KMS-11 (cell line): ENCODE data around the gene SMAD7.
A peak's percentile ranks its signal among the peaks of the same experiment; 100 is the strongest.

ENCODE experiments used
- H2AFZ ChIP-seq: fragments of 200-600 bp; sonication (generic); 2 replicates; pipeline ENCODE4 v1.6.1; 2016; ENCODE audit warnings: antibody characterized with exemption, mixed run types, low read depth
- H3K27ac ChIP-seq: fragments of 200-600 bp; sonication (generic); 2 replicates; pipeline ENCODE4 v1.6.1; 2016; ENCODE audit warnings: mild to moderate bottlenecking, mixed run types
- H3K27me3 ChIP-seq: fragments of 200-600 bp; sonication (generic); 2 replicates; pipeline ENCODE4 v1.6.1; 2017; ENCODE audit warnings: mild to moderate bottlenecking, low read depth, mixed run types, moderate library complexity; ENCODE audit not compliant: insufficient read depth
- H3K36me3 ChIP-seq: fragments of 200-600 bp; sonication (generic); 2 replicates; pipeline ENCODE4 v1.6.1; 2017; ENCODE audit warnings: mild to moderate bottlenecking, mixed run types; ENCODE audit not compliant: insufficient read depth
- H3K4me1 ChIP-seq: fragments of 200-600 bp; sonication (generic); 2 replicates; pipeline ENCODE4 v1.6.1; 2016; ENCODE audit warnings: mild to moderate bottlenecking, low read depth, mixed run types; ENCODE audit not compliant: poor library complexity, severe bottlenecking
- H3K4me2 ChIP-seq: fragments of 200-600 bp; sonication (generic); 2 replicates; pipeline ENCODE4 v1.7.0; 2016; ENCODE audit warnings: mild to moderate bottlenecking, mixed run types
- H3K4me3 ChIP-seq: fragments of 200-600 bp; sonication (generic); IDR thresholded peaks from 2 replicates; pipeline ENCODE4 v1.6.1; 2017; ENCODE audit warnings: low read depth, low read length, mixed read lengths; ENCODE audit not compliant: insufficient read depth
- H3K79me2 ChIP-seq: fragments of 200-600 bp; sonication (generic); 2 replicates; pipeline ENCODE4 v1.6.1; 2016; ENCODE audit warnings: low read depth, mixed run types; ENCODE audit not compliant: insufficient read depth
- H3K9ac ChIP-seq: fragments of 200-600 bp; sonication (generic); 2 replicates; pipeline ENCODE4 v1.6.1; 2016; ENCODE audit warnings: mild to moderate bottlenecking, mixed run types
- H4K20me1 ChIP-seq: fragments of 200-600 bp; sonication (generic); 2 replicates; pipeline ENCODE4 v1.6.1; 2016; ENCODE audit warnings: mild to moderate bottlenecking, mixed run types; ENCODE audit not compliant: insufficient read depth
- CTCF ChIP-seq: fragments of 200-600 bp; sonication (generic); conservative IDR thresholded peaks from 2 replicates; pipeline ENCODE4 v1.6.1; 2017; ENCODE audit warnings: low read depth, mild to moderate bottlenecking, antibody characterized with exemption, low read length, moderate library complexity, mixed read lengths

SMAD7 gene

GRCh38 chr18:48896326-48896874 is 54.4 kb downstream of the SMAD7 start:
- H3K9ac ChIP-seq, result no peak overlapping the region
- H3K4me3 ChIP-seq, result no peak overlapping the region
- H2AFZ ChIP-seq, result no peak overlapping the region; the same call in 1 of the 2 replicates
- no peaks in the 10 kb centered on the region for H4K20me1 ChIP-seq
- no peaks in the 10 kb centered on the region for H3K36me3 ChIP-seq
- H3K79me2 ChIP-seq, result no peaks in the 10 kb centered on the region
- no peak overlapping the region for H3K27ac ChIP-seq
- H3K27me3 ChIP-seq, result no peaks in the 10 kb centered on the region
- peaks cover 16% of the 10 kb centered on the region for H3K4me1 ChIP-seq
- H3K4me2 ChIP-seq, result peak overlapping the region; percentile 18; the same call in 1 of the 2 replicates
- no peak for TF ChIP-seq CTCF

- H3K4me2 ChIP-seq, result no peak overlapping the region
- no peaks in the 10 kb centered on the region for H3K36me3 ChIP-seq
- no peak for TF ChIP-seq CTCF
- H3K27me3 ChIP-seq, result no peaks in the 10 kb centered on the region
- H3K27ac ChIP-seq, result no peak overlapping the region
- H3K79me2 ChIP-seq, result no peaks in the 10 kb centered on the region
- peaks cover 23% of the 10 kb centered on the region for H3K4me1 ChIP-seq
- no peaks in the 10 kb centered on the region for H4K20me1 ChIP-seq
- no peak overlapping the region for H2AFZ ChIP-seq
- no peak overlapping the region for H3K9ac ChIP-seq
- no peak overlapping the region for H3K4me3 ChIP-seq
Measured at GRCh38 chr18:48894799-48895346, 55.9 kb downstream of the SMAD7 start.

- Histone ChIP-seq H3K4me3 (no peak overlapping the region), H3K27ac (no peak overlapping the region), H3K79me2 (no peaks in the 10 kb centered on the region), H3K4me1 (peaks cover 23% of the 10 kb centered on the region), H2AFZ (no peak overlapping the region), H4K20me1 (no peaks in the 10 kb centered on the region), H3K36me3 (no peaks in the 10 kb centered on the region), H3K9ac (no peak overlapping the region), H3K27me3 (no peaks in the 10 kb centered on the region), H3K4me2 (no peak overlapping the region)
- TF ChIP-seq CTCF, result no peak
Measured at GRCh38 chr18:48893608-48894600, 56.9 kb downstream of the SMAD7 start.

- no peak for TF ChIP-seq CTCF
- Histone ChIP-seq H3K9ac (no peak overlapping the region), H3K27ac (no peak overlapping the region), H3K4me2 (no peak overlapping the region), H3K79me2 (no peaks in the 10 kb centered on the region), H3K27me3 (no peaks in the 10 kb centered on the region), H3K4me3 (no peak overlapping the region), H3K36me3 (no peaks in the 10 kb centered on the region), H3K4me1 (peaks cover 23% of the 10 kb centered on the region), H4K20me1 (no peaks in the 10 kb centered on the region), H2AFZ (no peak overlapping the region)
Measured at GRCh38 chr18:48893061-48893607, 57.6 kb downstream of the SMAD7 start.
